GM18499 (cell line): ENCODE results near the gene EFNA1.
"Not testable (repeated sequence)": the region's sequence is repeated elsewhere in the genome, so short reads cannot be mapped to it uniquely, and the experiment has no call there.

Experiments
- ATAC-seq: cut with Tn5 transposase; IDR thresholded peaks from one replicate; pipeline ENCODE4 v1.9.1; 2021; ENCODE audit warnings: moderate number of reproducible peaks; ENCODE audit not compliant: insufficient read depth, unreplicated experiment

EFNA1 gene

GRCh38 chr1:155091071-155092051 is 36.3 kb upstream of the EFNA1 start:
- ATAC-seq, result no peak

- ATAC-seq, result no peak
Observed at GRCh38 chr1:155092131-155092530, 35.5 kb upstream of the EFNA1 start.

- ATAC-seq, result no peak
Observed at GRCh38 chr1:155092641-155093040, 35.0 kb upstream of the EFNA1 start.

- ATAC-seq, result no peak
Observed at GRCh38 chr1:155093911-155094621, 33.6 kb upstream of the EFNA1 start.

GRCh38 chr1:155094622-155094948 is 33.1 kb upstream of the EFNA1 start:
- ATAC-seq, result no peak

- no peak for ATAC-seq
Observed at GRCh38 chr1:155099331-155099730, 28.3 kb upstream of the EFNA1 start.

GRCh38 chr1:155103325-155103724 is 24.4 kb upstream of the EFNA1 start:
- no peak for ATAC-seq

- no peak for ATAC-seq
Observed at GRCh38 chr1:155104605-155105534, 22.8 kb upstream of the EFNA1 start.

GRCh38 chr1:155105604-155106011 is 22.1 kb upstream of the EFNA1 start:
- ATAC-seq, result no peak

- ATAC-seq, result no peak
Observed at GRCh38 chr1:155106862-155107261, 20.8 kb upstream of the EFNA1 start.

GRCh38 chr1:155107309-155108264 is 20.1 kb upstream of the EFNA1 start:
- no peak for ATAC-seq

- no peak for ATAC-seq
Observed at GRCh38 chr1:155108296-155108695, 19.4 kb upstream of the EFNA1 start.

- no peak for ATAC-seq
Observed at GRCh38 chr1:155110381-155110780, 17.3 kb upstream of the EFNA1 start.

GRCh38 chr1:155110826-155111225 is 16.9 kb upstream of the EFNA1 start:
- no peak for ATAC-seq

GRCh38 chr1:155113450-155113980 is 14.2 kb upstream of the EFNA1 start:
- no peak for ATAC-seq

GRCh38 chr1:155116113-155116764 is 11.4 kb upstream of the EFNA1 start:
- no peak for ATAC-seq

- ATAC-seq, result no peak
Observed at GRCh38 chr1:155117610-155118009, 10.1 kb upstream of the EFNA1 start.

GRCh38 chr1:155118090-155118489 is 9.6 kb upstream of the EFNA1 start:
- ATAC-seq, result not testable (repeated sequence)

GRCh38 chr1:155120253-155120652 is 7.4 kb upstream of the EFNA1 start:
- ATAC-seq, result no peak
